B cell (primary cell): ENCODE measurements around the gene CHST3. TPM values are rescaled to one million over a fixed set of nuclear protein-coding genes. Genes with fewer than 3 reads are reported as not detected.

Experiments
- ATAC-seq: fragments of 200-7000 bp; cut with Tn5 transposase; one replicate; pipeline ENCODE4 v1.10.0; 2021; ENCODE audit warnings: low read depth, mild to moderate bottlenecking, moderate number of reproducible peaks, moderate library complexity
- CTCF ChIA-PET: fragments of 350-600 bp; sonication (Branson Sonifier 250); formaldehyde crosslinking; loops from one replicate; lab custom pipeline; 2021; ENCODE audit warnings: antibody characterized with exemption, inconsistent platforms; lab: Charles Lee
- POLR2A ChIA-PET: fragments of 350-600 bp; sonication (Branson Sonifier 250); formaldehyde crosslinking; loops from one replicate; lab custom pipeline; 2021; ENCODE audit warnings: antibody characterized with exemption; lab: Charles Lee
- DNase-seq: peaks from one replicate; pipeline ENCODE4 v3.0.0; 2013
- H2AFZ ChIP-seq: 2 replicates; pipeline ENCODE4 v1.6.1; 2012; ENCODE audit warnings: mild to moderate bottlenecking, low read depth, low read length; ENCODE audit not compliant: insufficient read depth, poor library complexity, severe bottlenecking
- H3K27ac ChIP-seq, 2 donors: 1 replicate in 1 of 2; 2 replicates in 1 of 2; pipeline ENCODE4 v1.5.1; 2012 to 2013; ENCODE audit warnings: low read length in 2 of 2, mild to moderate bottlenecking in 2 of 2, moderate library complexity in 1 of 2
- H3K27me3 ChIP-seq, 4 experiments: fragments of 200-600 bp in 1 of 4; sonication (generic) in 1 of 4; replicated peaks in 1 of 4; 1 replicate in 2 of 4; 2 replicates in 2 of 4; pipeline versions ENCODE4 v1.6.1 to v1.7.0; 2013 to 2016; ENCODE audit warnings: low read length in 3 of 4, mild to moderate bottlenecking in 2 of 4, mixed read lengths in 1 of 4, moderate library complexity in 1 of 4; ENCODE audit not compliant: insufficient read depth in 4 of 4, control insufficient read depth in 3 of 4; ENCODE audit errors: control extremely low read depth in 1 of 4
- H3K36me3 ChIP-seq, 2 experiments: replicated peaks in 1 of 2; 1 replicate in 1 of 2; 2 replicates in 1 of 2; pipeline versions ENCODE4 v1.6.1 to v1.7.1; 2013; ENCODE audit warnings: low read length in 1 of 2; ENCODE audit not compliant: insufficient read depth in 2 of 2, control insufficient read depth in 1 of 2; ENCODE audit errors: control extremely low read depth in 1 of 2, extremely low read depth in 1 of 2
- H3K4me1 ChIP-seq, 2 donors: fragments of 200-600 bp in 1 of 2; sonication (generic) in 1 of 2; 1 replicate in 1 of 2; 2 replicates in 1 of 2; pipeline versions ENCODE4 v1.5.1 to v1.6.1; 2013 to 2017; ENCODE audit warnings: low read length in 2 of 2; ENCODE audit not compliant: control insufficient read depth in 2 of 2, insufficient read depth in 2 of 2
- H3K4me2 ChIP-seq: replicated peaks from 2 replicates; pipeline ENCODE3; 2012; ENCODE audit warnings: mild to moderate bottlenecking, low read depth, low read length; ENCODE audit not compliant: poor library complexity, severe bottlenecking
- H3K4me3 ChIP-seq, 5 experiments: fragments of 200-600 bp in 1 of 5; sonication (generic) in 1 of 5; 1 replicate in 3 of 5; 2 replicates in 2 of 5; pipeline versions ENCODE4 v1.5.1 to v1.7.0; 2011 to 2016; ENCODE audit warnings: low read length in 4 of 5, mild to moderate bottlenecking in 4 of 5, low read depth in 2 of 5, control low read depth in 1 of 5, moderate library complexity in 1 of 5; ENCODE audit not compliant: insufficient read depth in 1 of 5; ENCODE audit errors: control extremely low read depth in 1 of 5, extremely low read depth in 1 of 5
- H3K79me2 ChIP-seq: fragments of 200-600 bp; sonication (generic); one replicate; pipeline ENCODE4 v1.6.0; 2016; ENCODE audit warnings: low read length; ENCODE audit not compliant: control insufficient read depth, insufficient read depth
- H3K9ac ChIP-seq: fragments of 200-600 bp; sonication (generic); 2 replicates; pipeline ENCODE4 v1.6.1; 2017; ENCODE audit warnings: mild to moderate bottlenecking, low read length, moderate library complexity
- H3K9me3 ChIP-seq, 3 donors: one replicate each; pipeline versions ENCODE4 v1.6.1 to v1.7.1; 2013; ENCODE audit warnings: low read length in 2 of 3; ENCODE audit not compliant: control insufficient read depth in 2 of 3, insufficient read depth in 1 of 3; ENCODE audit errors: control extremely low read depth in 1 of 3
- H4K20me1 ChIP-seq: 2 replicates; pipeline ENCODE4 v1.6.0; 2012; ENCODE audit warnings: mild to moderate bottlenecking, low read length; ENCODE audit not compliant: insufficient read depth, control insufficient read depth, poor library complexity, severe bottlenecking
- H3K27ac Mint-ChIP-seq: one replicate; pipeline ENCODE4 v1.8.0; 2021; ENCODE audit warnings: mixed read lengths
- H3K27me3 Mint-ChIP-seq: one replicate; pipeline ENCODE4 v1.8.0; 2021; ENCODE audit warnings: mixed read lengths
- H3K4me1 Mint-ChIP-seq: one replicate; pipeline ENCODE4 v1.8.0; 2021; ENCODE audit warnings: mixed read lengths
- H3K4me3 Mint-ChIP-seq: one replicate; pipeline ENCODE4 v1.8.0; 2021; ENCODE audit warnings: mixed read lengths
- H3K9me3 Mint-ChIP-seq: one replicate; pipeline ENCODE4 v1.8.0; 2022; ENCODE audit warnings: mixed read lengths; ENCODE audit not compliant: insufficient read depth
- CTCF ChIP-seq: fragments of 200-600 bp; IDR thresholded peaks from one replicate; pipeline ENCODE4 v1.8.0; 2022; ENCODE audit warnings: antibody characterized with exemption, mild to moderate bottlenecking
- EZH2 ChIP-seq: IDR thresholded peaks from 2 replicates; pipeline ENCODE4 v1.6.1; 2012; ENCODE audit warnings: borderline replicate concordance, low read depth, mild to moderate bottlenecking, moderate library complexity, low read length; ENCODE audit not compliant: insufficient read depth, poor library complexity, severe bottlenecking
- WGBS: methylation state at CpG from one replicate; pipeline ENCODE4 v1.1.5; 2013; ENCODE audit warnings: missing lambda C conversion rate; ENCODE audit not compliant: insufficient coverage; 5-methylcytosine and 5-hydroxymethylcytosine counted together
- intact Hi-C: fragments of 100-400 bp; cut with micrococcal nuclease; formaldehyde crosslinking; loops from one replicate; pipeline ENCODE4 v1.10.0; 2022
- polyA plus RNA-seq: library from polyadenylated mRNA; depleted of rRNA; stranded (reverse); fragments of >200 nt; gene quantifications from 2 replicates; pipeline ENCODE4 v1.2.3, GENCODE V29; 2012
- total RNA-seq, 2 donors: library from RNA; stranded (reverse); fragments of 120-200 nt in 1 of 2; gene quantifications; 1 replicate in 1 of 2; 2 replicates in 1 of 2; pipeline versions ENCODE4 v1.2.3 to v1.2.4, GENCODE V29; 2013 to 2022

Gene CHST3
- total and polyA plus RNA-seq, 2 donors (not counting 1 experiment from before 2014, with no cell fraction given), result 0.01 TPM; not detected in 1

GRCh38 chr10:72056932-72057751 is 92.9 kb downstream of the CHST3 start:
- Histone ChIP-seq H3K27ac (no peak overlapping the region), H3K4me2 (no peak overlapping the region), H3K79me2 (no peaks in the 10 kb centered on the region), H3K27me3 (no peaks in the 10 kb centered on the region), H4K20me1 (no peaks in the 10 kb centered on the region), H3K9me3 (no peaks in the 10 kb centered on the region), H3K9ac (no peak overlapping the region), H3K36me3 (peaks cover 0 to 2% of the 10 kb centered on the region in 2 experiments), H2AFZ (no peak overlapping the region), H3K4me1 (peaks cover 0 to 11% of the 10 kb centered on the region in 2 donors), H3K4me3 (no peak overlapping the region)
- ATAC-seq (no peak), DNase-seq (no peak)
- ChIA-PET CTCF (interaction anchor here (0.9 to 7.5 kb wide), 2 partner anchors 8 to 743 kb away, joined by 3 to 57 read pairs; no protein-coding TSS in a partner anchor), POLR2A (no interaction called here)
- Mint-ChIP-seq H3K4me1 (peaks cover 11% of the 10 kb centered on the region), H3K27me3 (no peaks in the 10 kb centered on the region), H3K27ac (no peak overlapping the region), H3K9me3 (no peaks in the 10 kb centered on the region), H3K4me3 (no peak overlapping the region)
- TF ChIP-seq CTCF, result no peak
- 93% methylated on average over 25 of the region's 25 CpGs for WGBS
- intact Hi-C loops, result no loop called here

DNA sequence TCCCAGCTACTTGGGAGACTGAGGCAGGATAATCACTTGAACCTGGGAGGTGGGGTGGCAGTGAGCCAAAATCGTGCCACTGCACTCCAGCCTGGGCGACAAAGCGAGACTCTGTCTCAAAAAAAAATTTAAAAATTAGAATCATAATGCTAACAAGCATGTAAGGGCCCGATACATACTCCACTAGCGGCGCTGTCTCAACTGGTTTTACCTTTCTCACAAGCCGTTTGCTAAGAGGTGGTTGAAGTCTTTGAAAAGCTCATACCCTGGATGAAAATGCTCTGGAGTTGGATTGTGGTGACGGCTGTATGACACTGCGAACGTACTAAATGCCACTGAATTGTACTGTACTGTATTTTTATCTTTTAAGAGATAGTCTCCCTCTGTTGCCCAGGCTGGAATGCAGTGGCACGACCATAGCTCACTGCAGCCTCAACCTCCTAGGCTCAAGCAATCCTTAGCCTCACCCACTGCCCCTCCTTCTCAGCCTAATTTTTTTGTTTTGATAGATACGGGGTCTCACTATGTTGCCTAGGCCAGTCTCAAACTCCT is 94.2 kb downstream of the CHST3 start:
- POLR2A ChIA-PET, result no interaction called here
- no peak overlapping the region for H2AFZ ChIP-seq

More for the DNA sequence above, 94.2 kb downstream of the CHST3 start:
- TF ChIP-seq EZH2, result no peak
- intact Hi-C loops, result no loop called here
- H3K27me3 Mint-ChIP-seq, result no peaks in the 10 kb centered on the region
- Histone ChIP-seq H3K27me3 (no peaks in the 10 kb centered on the region), H3K36me3 (peaks cover 0 to 10% of the 10 kb centered on the region in 2 experiments), H3K4me1 (peaks cover 0 to 11% of the 10 kb centered on the region in 2 donors), H3K9ac (no peak overlapping the region), H3K79me2 (no peaks in the 10 kb centered on the region), H3K27ac (no peak overlapping the region), H4K20me1 (no peaks in the 10 kb centered on the region), H3K4me3 (no peak overlapping the region), H3K9me3 (no peaks in the 10 kb centered on the region), H3K4me2 (no peak overlapping the region)
- no peak overlapping the region for H3K27ac Mint-ChIP-seq
- DNase-seq, result no peak
- no peak for ATAC-seq
- CTCF ChIA-PET, result interaction anchor here (0.9 to 7.5 kb wide), 2 partner anchors 9 to 744 kb away, joined by 3 to 57 read pairs; no protein-coding TSS in a partner anchor
- peaks cover 13% of the 10 kb centered on the region for H3K4me1 Mint-ChIP-seq
- H3K9me3 Mint-ChIP-seq, result no peaks in the 10 kb centered on the region
- 97% methylated on average over 10 of the region's 12 CpGs for WGBS
- H3K4me3 Mint-ChIP-seq, result no peak overlapping the region
